ENCODE data around the gene CYP17A1.
"Not testable (repeated sequence)": the region's sequence is repeated elsewhere in the genome, so short reads cannot be mapped to it uniquely, and the experiment has no call there.

- not testable (repeated sequence) for TF ChIP-seq CTCF, POLR2A, EP300 (IDR thresholded peaks at IDR 0.05)
Observed at GRCh38 chr10:102855731-102856436, 18.7 kb upstream of the CYP17A1 start.

Data from ovary (tissue), 3 donors.